Upper lobe of left lung (tissue), 4 donors: Measurements from ENCODE around the gene ZNF638.

Experiments used
- CTCF ChIP-seq, 6 experiments: fragments of 450-650 bp in 4 of 6; fragments of 200-600 bp in 2 of 6; sonication (generic) in 2 of 6; IDR thresholded peaks; one replicate each; pipeline ENCODE4 v1.5.1; 2016 to 2019; ENCODE audit warnings: antibody characterized with exemption in 6 of 6
- POLR2AphosphoS5 ChIP-seq, 2 donors: sonication (generic); formaldehyde crosslinking; IDR thresholded peaks; one replicate each; pipeline ENCODE4 v1.5.1; 2017; ENCODE audit warnings: antibody characterized with exemption in 2 of 2

- TF ChIP-seq CTCF (IDR thresholded peaks at IDR 0.05): no peak
- TF ChIP-seq POLR2AphosphoS5 (IDR thresholded peaks at IDR 0.05): no peak
These were observed 117.8 kb downstream of the ZNF638 start for GRCh38 chr2:71449343-71449742.
